GM19452 (cell line): ENCODE results near the gene LCE4A.

Source experiments
- ATAC-seq: cut with Tn5 transposase; IDR thresholded peaks from one replicate; pipeline ENCODE4 v1.9.1; 2021; ENCODE audit not compliant: unreplicated experiment

LCE4A gene

GRCh38 chr1:152745289-152745704 is 37.3 kb downstream of the LCE4A start:
- no peak for ATAC-seq

DNA sequence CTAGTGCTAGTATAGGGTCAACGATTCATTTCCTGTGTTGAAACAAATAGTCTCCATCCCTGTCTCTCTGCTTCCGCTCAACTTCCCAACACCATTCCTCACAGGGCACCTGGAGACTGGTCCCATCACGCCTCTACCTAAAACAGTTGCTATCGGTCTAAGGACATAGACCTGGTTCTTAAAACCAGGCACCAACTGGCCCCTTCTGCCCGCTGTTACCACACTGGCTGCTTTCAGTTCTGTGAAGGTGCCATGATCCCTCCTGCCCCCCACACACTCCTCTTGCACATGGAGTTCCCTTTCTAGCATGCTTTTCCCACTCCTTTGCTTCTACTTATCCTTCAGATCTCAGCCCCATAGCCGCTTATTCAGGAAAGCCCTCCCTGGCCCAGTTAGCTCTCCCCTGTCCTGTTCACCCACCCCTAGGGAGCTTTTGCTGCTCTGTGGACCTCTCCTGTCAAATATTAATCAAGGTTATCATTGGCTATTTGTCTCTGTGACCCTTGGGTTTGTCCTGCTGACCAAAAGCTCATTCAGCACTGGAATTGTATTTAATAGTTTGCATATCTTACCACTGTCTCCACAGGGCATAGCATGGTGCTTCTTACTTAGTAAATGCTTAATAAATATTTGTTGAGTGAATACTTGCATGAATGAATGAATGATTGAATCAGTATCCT is 37.9 kb downstream of the LCE4A start:
- no peak for ATAC-seq

DNA sequence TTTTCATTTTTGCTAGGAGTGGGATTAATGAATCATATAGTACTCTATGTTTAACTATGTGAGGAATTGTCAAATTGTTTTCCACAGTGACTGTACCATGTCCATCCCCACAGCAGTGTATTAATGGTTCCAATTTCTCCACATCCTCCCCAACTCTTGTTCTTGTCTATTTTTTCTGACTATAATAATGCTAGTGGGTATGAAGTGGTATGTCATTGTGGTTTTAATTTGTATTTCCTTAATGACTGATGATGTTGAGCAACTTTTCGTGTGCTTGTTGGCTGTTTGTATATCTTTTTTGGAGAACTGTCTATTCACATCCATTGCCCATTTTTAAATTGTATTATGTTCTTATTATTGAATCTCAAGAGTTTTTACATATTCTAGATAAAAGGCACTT is 39.9 kb downstream of the LCE4A start:
- ATAC-seq = no peak

DNA sequence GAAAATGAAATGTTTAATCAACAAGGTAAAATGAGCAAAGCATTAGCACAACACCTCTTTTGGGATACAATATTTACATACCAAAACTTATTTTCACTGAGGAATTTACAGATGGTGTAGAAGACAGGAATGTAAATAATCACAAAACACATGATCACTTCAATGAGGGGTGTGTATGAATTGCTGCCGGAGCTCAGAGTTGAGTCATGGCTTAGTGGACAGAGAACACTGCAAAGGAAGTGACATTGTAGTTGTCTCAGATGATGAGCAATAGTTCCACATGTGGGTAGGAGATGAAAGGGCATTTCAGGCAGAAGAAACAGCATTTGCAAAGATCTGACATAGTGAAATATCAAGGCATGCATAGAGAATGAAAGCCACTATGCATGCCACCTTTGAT is 44.3 kb downstream of the LCE4A start:
- no peak for ATAC-seq

- ATAC-seq = no peak
Observed at GRCh38 chr1:152753586-152753985, 45.6 kb downstream of the LCE4A start.

DNA sequence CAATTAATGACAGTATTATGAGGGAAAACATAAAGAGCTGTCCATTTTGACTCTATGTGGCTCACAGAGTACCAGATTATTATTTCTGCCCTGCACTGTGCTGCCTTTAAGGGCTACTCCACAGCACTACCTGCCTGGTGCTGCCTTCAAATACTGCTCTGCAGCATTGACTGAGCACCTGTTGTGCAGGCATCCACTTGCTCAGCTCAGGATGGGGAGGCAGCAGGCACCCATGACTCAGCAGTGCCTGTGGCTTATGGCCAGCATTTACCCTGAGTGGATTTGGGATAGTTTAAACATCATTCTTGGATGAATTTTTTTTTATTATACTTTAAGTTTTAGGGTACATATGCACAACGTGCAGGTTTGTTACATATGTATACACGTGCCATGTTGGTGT is 48.9 kb downstream of the LCE4A start:
- no peak for ATAC-seq

- ATAC-seq = no peak
Observed at GRCh38 chr1:152757747-152758146, 49.8 kb downstream of the LCE4A start, which contains the start of gene KPRP. KPRP (plus strand) TSS chr1:152758025; CDS start chr1:152759589, 1,564 bp downstream.

DNA sequence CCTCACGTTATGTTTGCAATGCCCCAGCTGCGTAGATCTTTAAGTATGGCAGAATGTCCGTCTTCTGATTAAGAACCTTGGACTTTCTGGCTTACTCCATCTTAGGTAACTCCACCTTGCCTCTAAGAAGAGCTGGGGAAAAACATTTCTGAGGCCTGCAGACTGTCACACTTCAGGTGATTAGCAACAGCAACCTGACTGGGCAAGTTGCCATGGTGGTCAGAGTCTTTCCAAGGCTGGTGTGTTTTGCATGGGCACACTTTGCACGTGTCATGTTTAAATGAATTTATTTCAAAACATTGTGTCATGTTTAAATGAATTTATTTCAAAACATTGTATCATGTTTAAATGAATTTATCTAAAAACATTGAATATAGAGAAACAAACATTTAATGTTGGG is 50.7 kb downstream of the LCE4A start:
- ATAC-seq = no peak
